GM12892 (cell line): ENCODE data around the gene KRTAP5-3.

Experiments
- DNase-seq: peaks from one replicate; pipeline ENCODE4 v3.0.0; 2011; ENCODE audit not compliant: insufficient read length
- FAIRE-seq: peaks from 2 replicates; lab custom pipeline; 2011; peaks lifted over from hg19 to GRCh38; lab: Jason Lieb, UNC
- POLR2A ChIP-seq: IDR thresholded peaks from 2 replicates; pipeline ENCODE4 v1.6.1; 2011; ENCODE audit warnings: low read depth, low read length, control low read depth
- POLR2AphosphoS5 ChIP-seq: IDR thresholded peaks from 2 replicates; pipeline ENCODE4 v1.6.1; 2011; ENCODE audit warnings: low read depth, low read length, control low read depth
- TAF1 ChIP-seq: IDR thresholded peaks from 2 replicates; pipeline ENCODE4 v1.6.1; 2011; ENCODE audit warnings: low read depth, mild to moderate bottlenecking, control low read depth, low read length, borderline replicate concordance

Gene KRTAP5-3

DNA sequence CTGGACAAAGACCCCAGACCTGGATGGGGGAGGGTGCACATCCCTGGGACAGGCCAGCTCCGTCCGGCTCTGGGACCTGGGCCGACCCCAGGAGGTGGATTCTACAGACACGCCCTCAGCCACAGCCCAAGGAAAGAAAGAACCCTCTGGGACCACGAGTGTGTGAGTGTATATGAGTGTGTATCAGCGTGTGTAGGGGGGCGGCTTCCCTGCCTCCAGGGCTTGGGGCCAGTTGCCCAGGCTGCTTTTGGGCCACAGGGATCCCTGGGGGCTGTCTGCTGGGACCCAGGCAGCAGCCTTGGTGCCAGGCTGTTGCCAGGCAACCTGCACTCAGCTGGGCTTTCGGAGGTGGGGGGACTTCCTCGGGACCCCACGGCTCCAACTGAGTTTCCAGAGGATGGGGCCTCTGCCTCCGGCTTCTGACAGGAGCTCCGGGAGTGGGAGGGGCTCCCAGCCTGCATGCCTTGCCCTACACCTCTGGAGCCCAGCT is 45.1 kb downstream of the KRTAP5-3 start:
- no peak for DNase-seq
- no peak for TF ChIP-seq POLR2A
- TF ChIP-seq TAF1: no peak
- TF ChIP-seq POLR2AphosphoS5: no peak
- FAIRE-seq: no peak

DNA sequence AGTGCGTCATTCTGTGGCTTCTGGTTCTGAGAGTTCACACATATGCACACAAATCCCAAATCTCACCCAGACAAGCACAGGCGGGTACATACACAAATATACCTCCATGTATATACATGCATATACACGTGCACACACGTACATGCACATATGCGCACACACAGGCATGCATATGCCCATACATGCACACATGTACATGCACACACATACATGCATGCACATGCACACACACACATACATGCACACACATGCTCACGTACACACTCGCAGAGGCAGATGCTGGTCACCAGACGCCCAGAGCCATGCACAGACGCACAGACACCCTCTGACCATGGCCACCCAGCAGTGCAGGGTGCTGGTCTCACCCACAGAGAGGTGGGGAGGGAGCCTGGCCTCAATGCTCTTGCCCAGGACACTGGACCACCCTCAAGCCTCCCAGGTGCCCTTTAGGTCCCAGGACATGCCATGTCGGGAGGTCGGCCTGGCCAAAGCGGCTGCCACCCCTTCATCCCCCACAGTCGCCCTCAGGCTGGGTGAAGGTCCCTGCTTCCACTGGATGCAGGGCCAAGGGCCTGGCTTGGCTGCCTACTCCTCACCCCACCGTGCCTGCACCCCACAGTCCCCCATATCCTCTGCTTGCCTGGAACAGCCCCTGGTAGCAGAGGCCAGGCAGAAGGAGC is 45.7 kb downstream of the KRTAP5-3 start:
- FAIRE-seq (no peak), DNase-seq (no peak)
- no peak for TF ChIP-seq POLR2A
- no peak for TF ChIP-seq POLR2AphosphoS5
- TF ChIP-seq TAF1: no peak

DNA sequence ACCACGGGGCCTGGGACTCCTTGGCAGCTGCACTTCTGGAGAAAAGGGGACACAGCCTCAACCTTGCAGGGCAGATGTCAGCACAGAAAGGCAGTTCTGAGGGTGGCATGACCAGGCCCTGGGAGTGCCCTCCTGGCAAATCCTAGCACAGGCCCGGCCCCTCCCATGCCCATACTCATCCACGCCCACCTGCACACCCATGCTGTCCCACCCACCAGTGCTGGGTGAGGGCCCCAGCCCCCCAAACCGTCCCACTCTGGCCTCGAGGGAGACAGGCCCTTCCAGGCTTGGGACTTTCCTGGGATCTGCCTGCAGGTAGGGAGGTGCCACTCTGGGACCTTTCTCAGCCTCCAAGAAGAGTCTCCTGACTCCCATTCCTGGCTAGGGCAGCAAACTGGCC is 46.3 kb downstream of the KRTAP5-3 start:
- DNase-seq: no peak
- no peak for FAIRE-seq
- no peak for TF ChIP-seq TAF1
- TF ChIP-seq POLR2A: no peak
- no peak for TF ChIP-seq POLR2AphosphoS5

DNA sequence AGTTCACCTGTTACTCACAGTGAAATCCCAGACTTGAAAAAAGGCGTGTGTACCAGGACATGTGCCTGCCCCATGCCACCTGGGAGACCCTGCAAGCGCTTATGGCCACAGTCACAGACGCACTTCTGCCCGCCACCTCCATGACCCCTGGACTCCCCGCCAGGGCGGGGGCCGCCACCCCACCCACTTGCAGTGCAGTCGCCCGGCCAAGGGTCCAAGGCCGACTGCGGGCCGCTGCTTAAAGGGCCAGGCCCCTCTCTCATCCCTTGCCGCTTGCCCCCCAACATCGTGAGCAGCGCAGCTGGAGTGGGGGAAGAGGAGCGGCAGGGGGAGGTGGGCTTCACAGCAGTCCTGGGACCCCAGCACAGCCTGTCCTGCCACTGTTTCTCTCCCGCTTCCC is 47.0 kb downstream of the KRTAP5-3 start:
- FAIRE-seq (no peak), DNase-seq (no peak)
- TF ChIP-seq TAF1 (no peak), POLR2A (no peak), POLR2AphosphoS5 (no peak)

DNA sequence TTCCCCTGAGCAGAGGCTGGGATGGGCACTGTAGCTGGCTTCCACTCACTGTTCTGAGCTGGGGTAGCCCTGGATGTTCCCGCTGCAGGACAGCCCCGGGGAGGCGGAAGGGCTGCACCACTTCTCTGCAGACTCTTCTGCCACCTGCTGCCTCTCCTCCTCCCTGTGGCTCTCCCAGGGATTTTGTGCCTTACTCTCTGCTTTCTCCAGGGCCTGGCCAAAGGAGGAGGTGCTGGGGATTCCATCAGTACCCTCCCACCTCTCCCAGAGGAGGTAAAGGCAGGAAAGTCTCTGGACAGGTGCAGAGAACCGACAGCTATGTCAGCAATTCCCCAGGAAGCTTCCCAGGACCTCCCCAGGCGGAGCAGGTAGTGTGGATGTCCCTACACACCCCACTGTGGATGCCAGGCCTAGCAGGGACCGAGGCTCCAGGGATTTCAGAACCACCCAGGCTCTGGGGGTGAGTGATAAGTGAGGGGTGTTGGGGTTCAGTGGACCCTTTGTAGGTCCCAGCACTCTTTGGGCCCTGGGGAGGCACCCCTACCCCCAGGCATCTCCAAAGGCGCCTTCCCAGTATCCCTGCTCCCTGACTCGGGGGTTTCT is 47.5 kb downstream of the KRTAP5-3 start:
- DNase-seq (peak; percentile 35), FAIRE-seq (no peak)
- TF ChIP-seq TAF1 (no peak), POLR2AphosphoS5 (no peak), POLR2A (no peak)

DNA sequence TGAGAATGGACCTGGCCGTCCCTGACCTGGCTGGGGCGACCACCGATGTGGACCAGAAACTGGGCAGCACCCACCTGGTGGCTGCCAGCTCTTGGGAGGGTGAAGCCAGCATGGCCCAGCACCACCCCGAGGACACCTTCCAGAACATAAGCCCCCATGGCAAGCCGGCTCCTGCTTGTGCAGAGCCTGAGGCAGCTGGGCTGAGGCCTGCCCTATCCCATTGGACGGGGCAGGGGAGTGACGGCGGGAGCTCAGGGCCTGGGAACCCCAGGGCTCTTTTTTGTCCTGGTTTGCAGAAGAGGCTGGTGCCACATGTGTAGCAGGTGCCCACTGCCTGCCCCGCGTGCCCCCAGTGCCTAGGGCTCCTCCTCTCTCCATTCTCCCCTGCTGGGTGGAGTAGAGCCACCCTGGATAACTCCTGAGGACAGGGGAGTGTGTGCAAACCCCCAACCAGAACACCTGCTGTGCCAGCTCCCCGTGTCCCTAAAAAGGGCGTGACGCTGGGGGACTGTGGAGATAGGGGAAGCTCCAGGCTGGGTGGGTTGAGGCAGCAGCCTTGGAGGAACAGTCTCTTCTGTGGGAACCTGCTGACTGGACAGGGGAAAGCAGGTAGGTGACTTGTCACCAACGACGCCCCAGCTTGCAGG is 48.1 kb downstream of the KRTAP5-3 start:
- TF ChIP-seq POLR2A (no peak), TAF1 (no peak), POLR2AphosphoS5 (no peak)
- no peak for FAIRE-seq
- DNase-seq: peak; percentile 30

DNA sequence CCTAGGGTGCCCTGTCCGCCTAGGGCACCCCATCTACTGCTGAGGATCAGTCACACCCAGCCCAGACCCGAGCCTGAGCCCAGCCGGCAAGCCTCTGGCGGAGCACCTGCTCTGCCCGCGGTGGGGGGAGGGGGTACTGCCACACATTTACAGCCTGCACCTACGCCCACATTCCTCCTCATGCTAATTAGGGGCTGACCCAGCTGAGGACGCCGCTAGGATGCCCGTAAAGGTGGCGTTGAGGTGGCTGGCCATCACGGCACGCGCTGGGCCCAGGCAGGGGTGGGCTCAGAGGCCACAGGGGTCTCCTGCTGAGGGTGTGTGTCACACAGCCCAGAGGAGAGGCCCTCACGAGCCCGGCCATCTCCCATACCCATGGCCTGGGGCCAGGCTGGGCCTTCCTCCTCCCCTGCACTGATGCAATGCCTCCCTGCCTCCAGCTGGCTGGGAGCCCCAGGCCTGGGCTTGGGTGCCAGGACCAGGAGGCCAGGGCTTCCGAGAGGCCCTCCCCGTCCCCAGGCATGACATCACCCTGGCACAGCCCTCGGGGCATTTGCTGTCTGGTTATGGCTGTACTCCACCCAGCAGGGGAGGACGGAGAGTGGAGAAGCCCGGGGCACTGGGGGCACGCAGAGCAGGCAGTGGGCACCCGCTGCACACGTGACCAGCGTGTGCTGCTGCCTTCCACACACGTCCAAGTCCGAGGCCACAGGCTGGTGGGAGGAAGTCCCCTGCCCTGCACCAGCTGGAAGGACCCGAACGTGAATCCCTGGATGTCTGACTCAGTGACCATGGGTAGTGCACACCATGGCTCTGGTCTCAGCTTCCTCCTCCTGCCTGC is 48.9 kb downstream of the KRTAP5-3 start:
- TF ChIP-seq POLR2AphosphoS5 (no peak), TAF1 (no peak), POLR2A (no peak)
- FAIRE-seq (no peak), DNase-seq (no peak)

DNA sequence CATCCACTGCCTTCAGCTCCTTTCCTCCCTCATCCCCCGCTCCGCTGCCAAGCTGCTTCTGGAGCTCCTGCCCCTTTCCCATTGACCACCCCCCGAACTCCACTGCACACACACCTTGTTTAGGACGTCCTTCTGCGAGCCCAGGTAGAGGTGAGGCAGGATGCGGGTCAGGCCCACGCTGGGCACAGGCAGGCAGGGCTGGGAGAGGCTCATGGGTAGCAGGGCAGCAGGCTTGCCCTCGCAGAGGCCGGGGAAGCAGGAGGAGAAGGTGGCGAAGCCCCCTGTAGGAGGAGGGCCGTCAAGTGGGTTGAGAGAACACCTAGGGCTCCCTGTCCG is 49.5 kb downstream of the KRTAP5-3 start:
- FAIRE-seq (no peak), DNase-seq (no peak)
- TF ChIP-seq TAF1 (no peak), POLR2AphosphoS5 (no peak), POLR2A (no peak)

DNA sequence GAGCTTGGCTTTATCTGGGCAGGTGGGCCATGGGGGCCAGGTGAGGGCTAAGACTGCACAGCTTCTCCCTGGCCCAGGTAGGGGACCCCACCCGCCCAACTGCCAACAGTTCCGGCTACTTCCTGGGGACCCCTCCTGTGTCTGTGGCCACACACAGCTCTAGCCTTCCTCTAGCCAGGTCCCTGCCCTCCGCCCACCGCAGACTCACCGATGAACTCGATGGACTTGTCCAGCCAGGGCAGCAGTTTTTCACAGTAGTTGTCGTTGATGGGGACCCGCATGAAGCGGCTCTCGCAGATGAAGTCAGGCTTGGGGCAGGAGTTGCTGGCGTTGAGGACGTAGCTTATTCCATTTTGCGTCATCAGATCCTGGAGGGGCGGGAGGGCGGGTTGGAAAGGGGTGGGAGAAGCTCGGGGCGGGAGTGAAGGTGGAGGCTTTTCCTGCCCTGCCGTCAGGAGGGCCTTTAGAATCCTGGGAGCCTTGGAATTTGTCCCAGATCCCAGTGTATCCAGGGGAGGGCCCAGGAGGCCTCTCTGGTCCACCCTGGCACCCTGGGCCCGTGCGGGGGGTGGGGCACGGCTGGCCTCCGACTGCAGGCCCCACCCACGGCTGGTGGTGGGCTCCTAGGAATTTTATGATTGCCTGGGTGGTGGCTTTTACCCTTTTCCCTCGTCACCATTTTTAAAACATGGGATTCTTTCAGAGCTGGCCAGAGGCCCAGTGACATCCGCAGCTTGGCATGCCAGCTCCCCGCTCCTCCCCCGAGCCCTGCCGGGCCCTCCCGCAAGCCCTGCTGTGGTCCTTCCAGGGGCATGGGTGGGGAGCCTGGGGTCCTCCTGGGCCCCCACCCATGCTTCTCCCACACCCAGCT is 50.1 kb downstream of the KRTAP5-3 start:
- TF ChIP-seq POLR2A: no peak
- no peak for TF ChIP-seq POLR2AphosphoS5
- FAIRE-seq (no peak), DNase-seq (peak; percentile 19)
